Measurements from ENCODE around the gene STK31. TPM values are rescaled to one million over a fixed set of nuclear protein-coding genes. Genes with fewer than 3 reads are reported as not detected.

The STK31 gene, protein sequence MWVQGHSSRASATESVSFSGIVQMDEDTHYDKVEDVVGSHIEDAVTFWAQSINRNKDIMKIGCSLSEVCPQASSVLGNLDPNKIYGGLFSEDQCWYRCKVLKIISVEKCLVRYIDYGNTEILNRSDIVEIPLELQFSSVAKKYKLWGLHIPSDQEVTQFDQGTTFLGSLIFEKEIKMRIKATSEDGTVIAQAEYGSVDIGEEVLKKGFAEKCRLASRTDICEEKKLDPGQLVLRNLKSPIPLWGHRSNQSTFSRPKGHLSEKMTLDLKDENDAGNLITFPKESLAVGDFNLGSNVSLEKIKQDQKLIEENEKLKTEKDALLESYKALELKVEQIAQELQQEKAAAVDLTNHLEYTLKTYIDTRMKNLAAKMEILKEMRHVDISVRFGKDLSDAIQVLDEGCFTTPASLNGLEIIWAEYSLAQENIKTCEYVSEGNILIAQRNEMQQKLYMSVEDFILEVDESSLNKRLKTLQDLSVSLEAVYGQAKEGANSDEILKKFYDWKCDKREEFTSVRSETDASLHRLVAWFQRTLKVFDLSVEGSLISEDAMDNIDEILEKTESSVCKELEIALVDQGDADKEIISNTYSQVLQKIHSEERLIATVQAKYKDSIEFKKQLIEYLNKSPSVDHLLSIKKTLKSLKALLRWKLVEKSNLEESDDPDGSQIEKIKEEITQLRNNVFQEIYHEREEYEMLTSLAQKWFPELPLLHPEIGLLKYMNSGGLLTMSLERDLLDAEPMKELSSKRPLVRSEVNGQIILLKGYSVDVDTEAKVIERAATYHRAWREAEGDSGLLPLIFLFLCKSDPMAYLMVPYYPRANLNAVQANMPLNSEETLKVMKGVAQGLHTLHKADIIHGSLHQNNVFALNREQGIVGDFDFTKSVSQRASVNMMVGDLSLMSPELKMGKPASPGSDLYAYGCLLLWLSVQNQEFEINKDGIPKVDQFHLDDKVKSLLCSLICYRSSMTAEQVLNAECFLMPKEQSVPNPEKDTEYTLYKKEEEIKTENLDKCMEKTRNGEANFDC
- 37.0 and 38.9 TPM in 2 replicates for total RNA-seq (2022)
- percentile 73 among the genes with signal in this experiment for Bru-seq, nascent RNA
- BruChase-seq, experiment 1, labeled RNA remaining after a 2-hour chase, result percentile 74 among the genes with signal in this experiment
- BruChase-seq, experiment 2, labeled RNA remaining after a 6-hour chase, result percentile 77 among the genes with signal in this experiment
- long read RNA-seq, transcript STK31-202 (24 exons, 3,326 nt), result major isoform, 18 of 78 reads
- long read RNA-seq, partial matches to known transcripts, result 8 of 78 reads
- long read RNA-seq, other reads (novel, unspliced or antisense), result 52 of 78 reads

DNA sequence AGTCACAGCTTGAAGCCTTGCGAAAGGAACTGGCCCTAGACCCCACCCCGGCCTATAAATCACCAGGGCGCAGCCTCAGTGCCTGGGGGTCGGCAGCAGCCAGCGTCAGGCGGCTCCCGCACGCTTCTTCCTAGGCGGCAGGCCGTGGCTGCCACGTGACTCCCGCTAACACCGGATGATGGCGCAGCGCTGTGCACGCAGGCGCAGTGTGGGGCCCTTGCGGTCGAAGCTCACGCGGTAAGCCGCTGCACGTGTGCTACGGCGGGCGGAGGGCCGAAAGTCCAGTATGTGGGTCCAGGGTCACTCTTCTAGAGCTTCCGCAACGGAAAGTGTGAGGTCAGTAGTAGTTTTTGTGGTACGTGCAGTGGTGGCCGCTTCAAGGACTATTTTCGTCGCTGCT, at the start of gene STK31:
Gene STK31, plus strand, starts transcription at position 220 of the 400 bp plus-strand sequence. Its CDS starts 67 bp downstream, at position 287.
- H3K4me3 Mint-ChIP-seq (ENCODE audit: unreplicated experiment), result peak within 1 kb of the TSS; percentile 93
- peak within 1 kb of the TSS; percentile 96 for H3K27ac Mint-ChIP-seq (ENCODE audit: unreplicated experiment)
- no peaks in the 10 kb centered on the region for H3K27me3 Mint-ChIP-seq (ENCODE audit: insufficient read depth, unreplicated experiment)
- H3K36me3 Mint-ChIP-seq (ENCODE audit: insufficient read depth, unreplicated experiment), result peaks cover 33% of the 10 kb centered on the region
- peaks cover 9% of the 10 kb centered on the region; the same call in 1 of the 2 replicates for H3K4me1 ChIP-seq
- BruUV-seq (replicated peaks), result no TSS peak
- peaks cover 14% of the 10 kb centered on the region for H3K9me3 Mint-ChIP-seq (ENCODE audit: unreplicated experiment)
- ChIA-PET CTCF (interaction anchor here (0.5 to 3.3 kb wide), 11 partner anchors 13 to 437 kb away, joined by 3 to 28 read pairs (median 6); partner anchors contain the start of genes CCDC126 and FAM221A), POLR2A (interaction anchor here (0.5 to 2.1 kb wide), 9 partner anchors 8 to 178 kb away, joined by 3 to 19 read pairs (median 4); partner anchors contain the start of genes CCDC126, FAM221A and TRA2A)
- peaks cover 8% of the 10 kb centered on the region for H3K9me3 ChIP-seq
- no peaks in the 10 kb centered on the region for H3K27me3 ChIP-seq (replicated peaks; ENCODE audit: control insufficient read depth, insufficient read depth, low read length)
- peaks cover 14% of the 10 kb centered on the region for H3K4me1 Mint-ChIP-seq (ENCODE audit: low read depth, unreplicated experiment)
- no peaks in the 10 kb centered on the region; the same call in 1 of the 2 replicates for H3K36me3 ChIP-seq (ENCODE audit: control insufficient read depth, insufficient read depth, low read length)
- intact Hi-C loops (cut with micrococcal nuclease; ENCODE audit: unreplicated experiment), result loop anchor here (1.0 to 10.0 kb wide), 3 partner anchors 113 to 435 kb away; partner anchors contain the start of gene CCDC126
- peak within 1 kb of the TSS; percentile 39 for H3K4me3 ChIP-seq (ENCODE audit: low read depth, low read length)
- TF ChIP-seq, protein P1, sequence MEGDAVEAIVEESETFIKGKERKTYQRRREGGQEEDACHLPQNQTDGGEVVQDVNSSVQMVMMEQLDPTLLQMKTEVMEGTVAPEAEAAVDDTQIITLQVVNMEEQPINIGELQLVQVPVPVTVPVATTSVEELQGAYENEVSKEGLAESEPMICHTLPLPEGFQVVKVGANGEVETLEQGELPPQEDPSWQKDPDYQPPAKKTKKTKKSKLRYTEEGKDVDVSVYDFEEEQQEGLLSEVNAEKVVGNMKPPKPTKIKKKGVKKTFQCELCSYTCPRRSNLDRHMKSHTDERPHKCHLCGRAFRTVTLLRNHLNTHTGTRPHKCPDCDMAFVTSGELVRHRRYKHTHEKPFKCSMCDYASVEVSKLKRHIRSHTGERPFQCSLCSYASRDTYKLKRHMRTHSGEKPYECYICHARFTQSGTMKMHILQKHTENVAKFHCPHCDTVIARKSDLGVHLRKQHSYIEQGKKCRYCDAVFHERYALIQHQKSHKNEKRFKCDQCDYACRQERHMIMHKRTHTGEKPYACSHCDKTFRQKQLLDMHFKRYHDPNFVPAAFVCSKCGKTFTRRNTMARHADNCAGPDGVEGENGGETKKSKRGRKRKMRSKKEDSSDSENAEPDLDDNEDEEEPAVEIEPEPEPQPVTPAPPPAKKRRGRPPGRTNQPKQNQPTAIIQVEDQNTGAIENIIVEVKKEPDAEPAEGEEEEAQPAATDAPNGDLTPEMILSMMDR (IDR thresholded peaks at IDR 0.05; ENCODE audit: insufficient read depth in 1 of 2, low read depth in 1 of 2, low read length in 1 of 2, severe bottlenecking in 1 of 2, unreplicated experiment in 1 of 2), result no peak
- peak; percentile 98 for DNase-seq

DNA sequence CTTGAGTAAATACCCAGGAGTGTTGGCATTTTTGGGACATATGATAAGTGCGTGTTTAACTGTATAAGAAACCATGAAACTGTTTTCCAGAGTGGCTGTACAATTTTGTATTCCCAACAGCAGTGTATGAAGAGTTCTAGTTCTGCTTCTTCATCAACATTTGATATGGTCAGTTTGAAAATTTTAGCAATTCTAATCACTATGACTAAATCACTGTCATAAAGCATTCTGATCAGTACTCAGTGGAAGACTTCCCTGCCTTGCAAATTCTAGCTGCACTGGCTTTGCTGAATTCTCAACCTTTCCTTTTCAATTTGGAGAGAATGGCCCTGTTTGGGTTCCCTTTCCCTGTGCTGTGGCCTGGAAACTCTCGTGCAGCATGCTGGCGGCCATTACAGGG, 48.6 kb upstream of the STK31 start:
- CTCF ChIA-PET, result no interaction called here
- H3K4me3 Mint-ChIP-seq (ENCODE audit: unreplicated experiment), result no peak overlapping the region

More for the DNA sequence above, 48.6 kb upstream of the STK31 start:
- no TSS peak for BruUV-seq (replicated peaks)
- DNase-seq, result no peak
- Histone ChIP-seq H3K36me3 (ENCODE audit: control insufficient read depth, insufficient read depth, low read length) (no peaks in the 10 kb centered on the region), H3K4me3 (ENCODE audit: low read depth, low read length) (no peak overlapping the region), H3K4me1 (no peaks in the 10 kb centered on the region; the same call in 1 of the 2 replicates), H3K9me3 (peaks cover 11% of the 10 kb centered on the region), H3K27me3 (replicated peaks; ENCODE audit: control insufficient read depth, insufficient read depth, low read length) (no peaks in the 10 kb centered on the region)
- H3K9me3 Mint-ChIP-seq (ENCODE audit: unreplicated experiment), result peaks cover 22% of the 10 kb centered on the region
- POLR2A ChIA-PET, result no interaction called here
- H3K27ac Mint-ChIP-seq (ENCODE audit: unreplicated experiment), result no peak overlapping the region
- no peaks in the 10 kb centered on the region for H3K36me3 Mint-ChIP-seq (ENCODE audit: insufficient read depth, unreplicated experiment)
- TF ChIP-seq, protein P1 (IDR thresholded peaks at IDR 0.05; ENCODE audit: insufficient read depth in 1 of 2, low read depth in 1 of 2, low read length in 1 of 2, severe bottlenecking in 1 of 2, unreplicated experiment in 1 of 2), result no peak
- H3K4me1 Mint-ChIP-seq (ENCODE audit: low read depth, unreplicated experiment), result peaks cover 11% of the 10 kb centered on the region
- H3K27me3 Mint-ChIP-seq (ENCODE audit: insufficient read depth, unreplicated experiment), result no peaks in the 10 kb centered on the region
- intact Hi-C loops (cut with micrococcal nuclease; ENCODE audit: unreplicated experiment), result no loop called here
